Keratinocyte (primary cell): ENCODE measurements around the gene TBKBP1. TPM values are rescaled to one million over a fixed set of nuclear protein-coding genes. Genes with fewer than 3 reads are reported as not detected.
A peak's percentile ranks its signal among the peaks of the same experiment; 100 is the strongest.

Experiments
- DNase-seq: peaks from one replicate; pipeline ENCODE4 v3.0.0-alpha.2; 2011; ENCODE audit warnings: low read depth, missing footprints, low spot score
- FAIRE-seq: peaks from 2 replicates; lab custom pipeline; 2011; peaks lifted over from hg19 to GRCh38; lab: Jason Lieb, UNC
- H2AFZ ChIP-seq: 2 replicates; pipeline ENCODE4 v1.6.0; 2012; ENCODE audit warnings: low read length, control low read depth, inconsistent platforms; ENCODE audit not compliant: control insufficient read depth
- H3K27ac ChIP-seq: 2 replicates; pipeline ENCODE4 v1.5.1; 2011; ENCODE audit warnings: low read length; ENCODE audit not compliant: control insufficient read depth, insufficient read depth
- H3K27me3 ChIP-seq: 3 replicates; pipeline ENCODE4 v1.6.0; 2011; ENCODE audit warnings: low read length; ENCODE audit not compliant: control insufficient read depth, insufficient read depth; ENCODE audit errors: extremely low read depth
- H3K36me3 ChIP-seq, 2 experiments: 2 replicates in 1 of 2; 3 replicates in 1 of 2; pipeline ENCODE4 v1.5.1; 2011; ENCODE audit warnings: low read length in 2 of 2, mild to moderate bottlenecking in 1 of 2; ENCODE audit not compliant: control insufficient read depth in 2 of 2, insufficient read depth in 2 of 2; ENCODE audit errors: extremely low read depth in 1 of 2
- H3K4me1 ChIP-seq: 3 replicates; pipeline ENCODE4 v1.5.1; 2011; ENCODE audit warnings: low read length; ENCODE audit not compliant: control insufficient read depth, insufficient read depth; ENCODE audit errors: extremely low read depth
- H3K4me2 ChIP-seq: 3 replicates; pipeline ENCODE4 v1.6.0; 2011; ENCODE audit warnings: low read depth, low read length; ENCODE audit not compliant: control insufficient read depth, insufficient read depth; ENCODE audit errors: extremely low read depth
- H3K4me3 ChIP-seq, 3 experiments: fragments of 200-600 bp in 1 of 3; sonication (generic) in 1 of 3; 2 replicates in 2 of 3; 3 replicates in 1 of 3; pipeline ENCODE4 v1.5.1; 2011 to 2016; ENCODE audit warnings: low read length in 3 of 3, mild to moderate bottlenecking in 3 of 3, control low read depth in 2 of 3, inconsistent platforms in 1 of 3, low read depth in 1 of 3, mixed read lengths in 1 of 3, mixed run types in 1 of 3, moderate library complexity in 1 of 3; ENCODE audit not compliant: control insufficient read depth in 2 of 3, insufficient read depth in 2 of 3; ENCODE audit errors: extremely low read depth in 1 of 3
- H3K79me2 ChIP-seq: 2 replicates; pipeline ENCODE4 v1.6.0; 2012; ENCODE audit warnings: low read length; ENCODE audit not compliant: control insufficient read depth, insufficient read depth
- H3K9ac ChIP-seq: 3 replicates; pipeline ENCODE4 v1.6.0; 2011; ENCODE audit warnings: low read length; ENCODE audit not compliant: control insufficient read depth, insufficient read depth; ENCODE audit errors: extremely low read depth
- H3K9me1 ChIP-seq: 3 replicates; pipeline ENCODE4 v1.6.0; 2011; ENCODE audit warnings: low read length; ENCODE audit not compliant: control insufficient read depth, insufficient read depth; ENCODE audit errors: extremely low read depth
- H3K9me3 ChIP-seq: 2 replicates; pipeline ENCODE4 v1.5.1; 2012; ENCODE audit warnings: low read depth, low read length; ENCODE audit not compliant: control insufficient read depth
- H4K20me1 ChIP-seq: 3 replicates; pipeline ENCODE4 v1.6.0; 2011; ENCODE audit warnings: low read length; ENCODE audit not compliant: control insufficient read depth, insufficient read depth; ENCODE audit errors: extremely low read depth
- CTCF ChIP-seq, 3 experiments: IDR thresholded peaks in 1 of 3; conservative IDR thresholded peaks in 1 of 3; optimal IDR thresholded peaks in 1 of 3; 2 replicates in 2 of 3; 3 replicates in 1 of 3; pipeline versions ENCODE3 to v1.5.1; 2011; ENCODE audit warnings: low read length in 3 of 3, mild to moderate bottlenecking in 3 of 3, moderate library complexity in 2 of 3, control low read depth in 1 of 3, inconsistent platforms in 1 of 3; ENCODE audit not compliant: insufficient read depth in 2 of 3; ENCODE audit errors: extremely low read depth in 1 of 3
- EZH2 ChIP-seq: IDR thresholded peaks from one replicate; pipeline ENCODE4 v1.6.1; 2012; ENCODE audit warnings: inconsistent platforms, mild to moderate bottlenecking, low read length, moderate library complexity
- dilution Hi-C: fragments of 300-500 bp; cut with MboI; formaldehyde crosslinking; loops from one replicate; pipeline ENCODE4 v1.7.0; 2020; ENCODE audit warnings: low sequenced_read_pairs; ENCODE audit not compliant: extremely low pct_ligation_motif_present
- polyA plus RNA-seq, 5 experiments: library from polyadenylated mRNA; depleted of rRNA in 3 of 5; stranded (reverse) in 3 of 5; stranded (forward) in 1 of 5; unstranded in 1 of 5; fragments of >200 nt; gene quantifications; 1 replicate in 1 of 5; 2 replicates in 3 of 5; 3 replicates in 1 of 5; pipeline versions ENCODE4 v1.2.1 to v1.2.3, GENCODE V29; 2011 to 2012; ENCODE audit warnings: missing spikeins in 2 of 5, low read depth in 1 of 5, low replicate concordance in 1 of 5

The TBKBP1 gene
- polyA plus RNA-seq, 1 donor (not counting 4 experiments of a cell fraction or from before 2014, with no cell fraction given), result 4.3 TPM

DNA sequence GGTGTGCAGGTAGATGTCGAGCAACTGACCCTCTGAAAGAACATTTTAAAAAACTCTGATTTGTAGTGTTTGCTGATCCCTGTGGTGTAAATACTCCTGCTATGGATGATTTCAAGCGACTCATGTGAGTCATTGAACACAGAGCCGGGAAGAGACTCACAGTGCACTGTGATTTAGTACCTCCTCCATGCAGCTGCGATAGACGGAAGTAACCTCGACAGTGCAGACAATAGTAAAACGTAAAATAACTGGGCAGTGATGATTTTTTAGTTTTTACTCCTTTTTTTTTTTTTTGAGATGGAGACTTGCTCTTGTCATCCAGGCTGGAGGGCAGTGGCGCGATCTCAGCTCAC, 47.8 kb downstream of the TBKBP1 start:
- Histone ChIP-seq H3K9ac (no peak overlapping the region), H3K36me3 (no peaks in the 10 kb centered on the region), H3K9me1 (no peaks in the 10 kb centered on the region), H3K9me3 (no peaks in the 10 kb centered on the region), H3K27me3 (peaks cover 51% of the 10 kb centered on the region), H3K79me2 (no peaks in the 10 kb centered on the region), H3K4me1 (no peaks in the 10 kb centered on the region), H2AFZ (no peak overlapping the region), H3K27ac (no peak overlapping the region), H3K4me2 (no peak overlapping the region), H4K20me1 (no peaks in the 10 kb centered on the region), H3K4me3 (no peak overlapping the region)
- DNase-seq (no peak), FAIRE-seq (no peak)
- TF ChIP-seq EZH2 (no peak), CTCF (optimal IDR thresholded peaks at IDR 0.05 in 1 of 3, IDR thresholded peaks at IDR 0.05 in 1 of 3, conservative IDR thresholded peaks at IDR 0.05 in 1 of 3; ENCODE audit: extremely low read depth in 1 of 3, insufficient read depth in 2 of 3, low read length in 3 of 3) (no peak)
- dilution Hi-C loops, result no loop called here

- TF ChIP-seq EZH2, result no peak
- TF ChIP-seq CTCF (optimal IDR thresholded peaks at IDR 0.05 in 1 of 3, IDR thresholded peaks at IDR 0.05 in 1 of 3, conservative IDR thresholded peaks at IDR 0.05 in 1 of 3; ENCODE audit: extremely low read depth in 1 of 3, insufficient read depth in 2 of 3, low read length in 3 of 3), result peak in 2 of 3 experiments; percentile 3 to 35
- FAIRE-seq (no peak), DNase-seq (no peak)
- no peaks in the 10 kb centered on the region for H4K20me1 ChIP-seq
- H3K4me3 ChIP-seq, result no peak overlapping the region
- H3K36me3 ChIP-seq, result no peaks in the 10 kb centered on the region
- H3K9ac ChIP-seq, result no peak overlapping the region
- no peak overlapping the region for H3K27ac ChIP-seq
- H3K79me2 ChIP-seq, result no peaks in the 10 kb centered on the region
- no peaks in the 10 kb centered on the region for H3K9me3 ChIP-seq
- dilution Hi-C loops, result no loop called here
- H3K27me3 ChIP-seq, result peaks cover 47% of the 10 kb centered on the region
- H3K4me2 ChIP-seq, result no peak overlapping the region
- no peaks in the 10 kb centered on the region for H3K4me1 ChIP-seq
- H3K9me1 ChIP-seq, result no peaks in the 10 kb centered on the region
- H2AFZ ChIP-seq, result no peak overlapping the region
Measured at GRCh38 chr17:47742319-47743181, 48.6 kb downstream of the TBKBP1 start.
